Osteoblast (primary cell): Measurements from ENCODE around the gene GLYR1. TPM values are rescaled to one million over a fixed set of nuclear protein-coding genes. Genes with fewer than 3 reads are reported as not detected.

ENCODE experiments used
- DNase-seq: peaks from one replicate; pipeline ENCODE4 v3.0.0; 2011; ENCODE audit warnings: low spot score, mixed read lengths; ENCODE audit not compliant: insufficient read length; ENCODE audit errors: missing footprints
- H2AFZ ChIP-seq: 2 replicates; pipeline ENCODE4 v1.6.0; 2011; ENCODE audit warnings: mild to moderate bottlenecking, low read length
- H3K27ac ChIP-seq: 2 replicates; pipeline ENCODE4 v1.5.1; 2011; ENCODE audit warnings: mild to moderate bottlenecking, low read depth, low read length, moderate library complexity
- H3K27me3 ChIP-seq: 2 replicates; pipeline ENCODE4 v1.6.0; 2012; ENCODE audit warnings: mild to moderate bottlenecking, control low read depth, inconsistent platforms, low read length, moderate library complexity; ENCODE audit not compliant: insufficient read depth
- H3K36me3 ChIP-seq: 2 replicates; pipeline ENCODE4 v1.5.1; 2011; ENCODE audit warnings: mild to moderate bottlenecking, low read length, control low read depth, moderate library complexity; ENCODE audit not compliant: insufficient read depth
- H3K4me1 ChIP-seq: 2 replicates; pipeline ENCODE4 v1.5.1; 2011; ENCODE audit warnings: mild to moderate bottlenecking, low read length, control low read depth, moderate library complexity; ENCODE audit not compliant: insufficient read depth
- H3K4me2 ChIP-seq: 2 replicates; pipeline ENCODE4 v1.6.0; 2011; ENCODE audit warnings: mild to moderate bottlenecking, low read length; ENCODE audit not compliant: insufficient read depth
- H3K4me3 ChIP-seq: fragments of 200-600 bp; sonication (generic); 3 replicates; pipeline ENCODE4 v1.5.1; 2012; ENCODE audit warnings: mild to moderate bottlenecking, low read length, inconsistent platforms; ENCODE audit not compliant: insufficient read depth
- H3K79me2 ChIP-seq: 2 replicates; pipeline ENCODE4 v1.6.0; 2012; ENCODE audit warnings: mild to moderate bottlenecking, low read length, control low read depth, inconsistent platforms; ENCODE audit not compliant: insufficient read depth
- H3K9me3 ChIP-seq: 2 replicates; pipeline ENCODE4 v1.5.1; 2011; ENCODE audit warnings: low read depth, low read length, control low read depth
- H4K20me1 ChIP-seq: 2 replicates; pipeline ENCODE4 v1.6.0; 2012; ENCODE audit warnings: mild to moderate bottlenecking, low read length, control low read depth; ENCODE audit not compliant: insufficient read depth
- CTCF ChIP-seq: IDR thresholded peaks from 2 replicates; pipeline ENCODE4 v1.5.1; 2011; ENCODE audit warnings: mild to moderate bottlenecking, low read depth, low read length, moderate library complexity; ENCODE audit errors: extremely low read depth
- total RNA-seq: library from RNA; depleted of rRNA; stranded (reverse); fragments of >200 nt; gene quantifications from 2 replicates; pipeline ENCODE4 v1.2.3, GENCODE V29; 2012

Gene GLYR1
- total RNA-seq, 1 donor, result 48.1 TPM

DNA sequence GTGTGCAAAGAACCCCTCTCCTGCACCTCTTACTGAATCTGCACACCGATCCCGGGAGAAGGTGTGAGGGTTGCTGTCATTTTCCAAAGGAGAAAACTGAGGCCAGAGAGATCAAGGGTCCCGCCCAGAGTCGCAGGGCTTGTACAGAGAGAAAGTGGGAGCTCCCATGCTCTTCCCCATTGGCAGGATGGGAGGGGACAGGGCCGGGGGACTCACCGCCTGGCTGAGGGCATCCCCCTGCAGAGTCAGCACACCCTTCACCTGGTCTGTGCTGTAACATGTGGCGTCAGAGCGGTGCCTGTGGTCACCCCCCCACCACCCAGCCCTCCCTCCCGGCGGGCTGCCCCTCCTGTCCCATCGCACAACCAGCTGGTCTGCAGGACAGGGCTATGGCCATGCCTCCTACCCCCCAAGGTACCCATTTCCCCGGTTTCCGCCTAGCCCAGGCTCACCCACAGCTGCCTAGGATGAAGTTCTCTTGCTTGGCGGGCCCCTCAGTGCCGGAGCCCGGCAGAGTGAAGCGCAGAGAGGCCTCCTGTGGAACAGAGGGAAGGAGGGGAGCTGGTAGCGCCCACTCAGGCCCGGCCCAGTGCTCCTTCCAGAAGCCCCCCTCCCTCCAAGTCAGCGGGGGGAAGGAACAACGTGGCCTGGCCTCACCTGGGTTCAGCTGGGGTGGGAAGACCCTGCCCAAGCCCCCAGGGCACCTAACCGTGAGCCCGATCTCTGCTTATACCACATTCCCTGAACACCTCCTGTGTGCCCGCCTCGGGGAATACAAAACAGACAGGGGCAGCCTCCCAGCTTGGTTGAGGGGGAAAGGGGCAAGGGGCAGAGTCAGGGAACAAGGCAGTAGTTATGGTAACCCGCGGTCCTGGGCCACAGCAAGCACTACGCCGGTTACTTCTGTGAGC lies 45.8 kb downstream of the GLYR1 start:
- Histone ChIP-seq H2AFZ (peak overlapping the region; percentile 81), H4K20me1 (no peaks in the 10 kb centered on the region), H3K27ac (no peak overlapping the region), H3K4me3 (peak overlapping the region; percentile 84), H3K4me2 (peak overlapping the region; percentile 84), H3K36me3 (peaks cover 9% of the 10 kb centered on the region), H3K9me3 (no peaks in the 10 kb centered on the region), H3K27me3 (no peaks in the 10 kb centered on the region), H3K79me2 (no peaks in the 10 kb centered on the region), H3K4me1 (peaks cover 11% of the 10 kb centered on the region)
- DNase-seq, result peak; percentile 74
- no peak for TF ChIP-seq CTCF

DNA sequence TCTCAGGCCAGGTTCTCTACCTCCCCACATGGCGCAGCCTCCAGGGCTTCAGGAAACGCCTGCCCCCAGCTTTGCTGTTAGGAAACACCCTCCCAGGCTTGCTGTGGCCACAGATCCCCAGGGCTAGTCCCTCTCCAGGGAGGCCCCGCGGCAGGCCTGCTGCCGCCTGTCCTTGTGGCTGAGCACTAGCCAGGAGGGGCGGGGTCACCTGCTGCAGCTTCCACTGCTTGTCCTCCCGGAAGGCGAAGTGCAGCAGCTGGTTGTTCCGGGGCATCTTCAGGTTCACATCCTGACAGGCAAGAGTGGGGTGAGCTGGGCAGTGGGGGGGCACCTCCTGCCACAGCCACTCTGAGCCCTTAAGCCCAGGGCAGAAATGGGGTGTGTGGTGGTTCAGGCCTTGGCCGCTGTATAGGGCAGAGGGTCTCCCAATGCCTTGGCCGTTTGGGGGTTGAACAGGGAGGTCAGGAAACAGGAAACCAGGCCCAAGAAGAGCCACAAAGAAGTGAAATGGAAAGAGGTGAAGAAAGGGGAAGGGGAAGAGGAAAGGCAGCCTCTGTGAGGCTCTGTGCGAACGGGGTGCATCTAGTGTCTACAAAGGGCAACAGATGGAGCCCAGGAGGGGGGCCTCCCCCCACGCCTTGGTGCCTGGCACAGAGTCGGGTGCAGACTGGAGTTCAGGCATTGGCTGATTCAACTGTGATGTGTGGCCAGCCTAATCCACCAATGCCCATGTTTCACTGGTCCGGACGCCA lies 46.6 kb downstream of the GLYR1 start:
- peaks cover 11% of the 10 kb centered on the region for H3K4me1 ChIP-seq
- TF ChIP-seq CTCF, result no peak
- no peaks in the 10 kb centered on the region for H4K20me1 ChIP-seq
- no peak overlapping the region for H3K4me3 ChIP-seq
- no peaks in the 10 kb centered on the region for H3K27me3 ChIP-seq
- no peaks in the 10 kb centered on the region for H3K9me3 ChIP-seq
- peak; percentile 38 for DNase-seq
- H2AFZ ChIP-seq, result no peak overlapping the region
- no peaks in the 10 kb centered on the region for H3K79me2 ChIP-seq
- no peak overlapping the region for H3K4me2 ChIP-seq
- peaks cover 7% of the 10 kb centered on the region for H3K36me3 ChIP-seq
- H3K27ac ChIP-seq, result no peak overlapping the region

- Histone ChIP-seq H3K27me3 (no peaks in the 10 kb centered on the region), H3K4me2 (no peak overlapping the region), H3K27ac (no peak overlapping the region), H4K20me1 (no peaks in the 10 kb centered on the region), H3K4me1 (peaks cover 11% of the 10 kb centered on the region), H3K9me3 (no peaks in the 10 kb centered on the region), H3K79me2 (no peaks in the 10 kb centered on the region), H3K4me3 (no peak overlapping the region), H2AFZ (no peak overlapping the region), H3K36me3 (peaks cover 2% of the 10 kb centered on the region)
- DNase-seq, result peak; percentile 72
- no peak for TF ChIP-seq CTCF
These were observed 47.8 kb downstream of the GLYR1 start for GRCh38 chr16:4799171-4799855.
